Tibial nerve (tissue), 4 donors: ENCODE measurements around the gene TMEM132D.

Experiments used
- EP300 ChIP-seq, 2 donors: sonication (generic); formaldehyde crosslinking; IDR thresholded peaks; one replicate each; pipeline ENCODE4 v1.6.1; 2017; ENCODE audit warnings: antibody characterized with exemption in 2 of 2, mild to moderate bottlenecking in 1 of 2
- POLR2A ChIP-seq, 2 donors: fragments of 450-650 bp; IDR thresholded peaks; one replicate each; pipeline ENCODE4 v1.6.1; 2017; ENCODE audit warnings: antibody characterized with exemption in 2 of 2, mild to moderate bottlenecking in 2 of 2, moderate library complexity in 2 of 2
- TF ChIP-seq, protein P1 (sequence below), 5 experiments: fragments of 200-600 bp in 3 of 5; fragments of 450-650 bp in 2 of 5; sonication (generic) in 3 of 5; IDR thresholded peaks; one replicate each; pipeline ENCODE4 v1.5.1; 2016 to 2019; ENCODE audit warnings: antibody characterized with exemption in 5 of 5, mild to moderate bottlenecking in 3 of 5, moderate library complexity in 2 of 5

DNA sequence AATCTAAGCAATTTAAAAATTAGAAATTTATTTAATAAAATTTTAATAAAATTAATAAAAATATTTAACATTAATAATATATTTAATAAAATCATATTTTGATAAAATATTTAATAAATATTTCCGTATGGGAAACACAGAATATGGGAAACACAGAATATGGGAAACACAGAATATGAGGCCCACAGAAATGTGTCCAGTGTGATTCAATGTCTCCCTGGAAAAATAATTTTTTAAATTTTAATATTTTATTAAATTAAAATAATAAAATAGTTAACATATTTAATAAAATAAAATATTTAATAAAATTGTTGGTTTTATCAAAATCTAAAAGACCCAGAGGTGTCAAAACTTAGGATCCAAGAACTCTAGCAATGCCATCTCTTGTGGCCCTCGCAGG lies 186.4 kb downstream of the TMEM132D start:
- TF ChIP-seq, protein P1, sequence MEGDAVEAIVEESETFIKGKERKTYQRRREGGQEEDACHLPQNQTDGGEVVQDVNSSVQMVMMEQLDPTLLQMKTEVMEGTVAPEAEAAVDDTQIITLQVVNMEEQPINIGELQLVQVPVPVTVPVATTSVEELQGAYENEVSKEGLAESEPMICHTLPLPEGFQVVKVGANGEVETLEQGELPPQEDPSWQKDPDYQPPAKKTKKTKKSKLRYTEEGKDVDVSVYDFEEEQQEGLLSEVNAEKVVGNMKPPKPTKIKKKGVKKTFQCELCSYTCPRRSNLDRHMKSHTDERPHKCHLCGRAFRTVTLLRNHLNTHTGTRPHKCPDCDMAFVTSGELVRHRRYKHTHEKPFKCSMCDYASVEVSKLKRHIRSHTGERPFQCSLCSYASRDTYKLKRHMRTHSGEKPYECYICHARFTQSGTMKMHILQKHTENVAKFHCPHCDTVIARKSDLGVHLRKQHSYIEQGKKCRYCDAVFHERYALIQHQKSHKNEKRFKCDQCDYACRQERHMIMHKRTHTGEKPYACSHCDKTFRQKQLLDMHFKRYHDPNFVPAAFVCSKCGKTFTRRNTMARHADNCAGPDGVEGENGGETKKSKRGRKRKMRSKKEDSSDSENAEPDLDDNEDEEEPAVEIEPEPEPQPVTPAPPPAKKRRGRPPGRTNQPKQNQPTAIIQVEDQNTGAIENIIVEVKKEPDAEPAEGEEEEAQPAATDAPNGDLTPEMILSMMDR (IDR thresholded peaks at IDR 0.05), result no peak
- TF ChIP-seq POLR2A (IDR thresholded peaks at IDR 0.05) (no peak), EP300 (IDR thresholded peaks at IDR 0.05) (no peak)
